Transverse colon (tissue), 4 donors: ENCODE data around the gene DCK. TPM values are rescaled to one million over a fixed set of nuclear protein-coding genes. Genes with fewer than 3 reads are reported as not detected.
"Not testable (repeated sequence)": the region's sequence is repeated elsewhere in the genome, so short reads cannot be mapped to it uniquely, and the experiment has no call there.

Source experiments
- DNase-seq: peaks from one replicate; pipeline ENCODE4 v3.0.0-alpha.2; 2019
- H3K27ac ChIP-seq, 4 donors: fragments of 200-600 bp; sonication (generic); 2 replicates each; pipeline ENCODE4 v1.5.1; 2016 to 2018; ENCODE audit warnings: inconsistent platforms in 4 of 4
- H3K27me3 ChIP-seq: fragments of 200-600 bp; sonication (generic); 2 replicates; pipeline ENCODE4 v1.5.1; 2017; ENCODE audit warnings: inconsistent platforms
- H3K36me3 ChIP-seq, 4 donors: fragments of 200-600 bp; sonication (generic); 2 replicates each; pipeline ENCODE4 v1.5.1; 2017 to 2019; ENCODE audit warnings: inconsistent platforms in 4 of 4
- H3K4me1 ChIP-seq, 4 donors: fragments of 200-600 bp; sonication (generic); 2 replicates each; pipeline ENCODE4 v1.5.1; 2017 to 2020; ENCODE audit warnings: inconsistent platforms in 4 of 4
- H3K4me3 ChIP-seq, 4 donors: fragments of 200-600 bp; sonication (generic); 1 replicate in 1 of 4; 2 replicates in 3 of 4; pipeline versions ENCODE4 v1.5.1 to v1.6.1; 2017 to 2019; ENCODE audit warnings: inconsistent platforms in 4 of 4
- H3K9me3 ChIP-seq, 2 donors: fragments of 200-600 bp; sonication (generic); 2 replicates each; pipeline ENCODE4 v1.5.1; 2017 to 2019; ENCODE audit warnings: inconsistent platforms in 2 of 2
- EP300 ChIP-seq: sonication (generic); formaldehyde crosslinking; IDR thresholded peaks from one replicate; pipeline ENCODE4 v1.6.1; 2017; ENCODE audit warnings: antibody characterized with exemption, low read depth
- POLR2A ChIP-seq: fragments of 450-650 bp; IDR thresholded peaks from one replicate; pipeline ENCODE4 v1.6.1; 2016; ENCODE audit warnings: antibody characterized with exemption, mild to moderate bottlenecking, moderate library complexity
- POLR2AphosphoS5 ChIP-seq, 3 donors: sonication (generic); formaldehyde crosslinking; IDR thresholded peaks; one replicate each; pipeline ENCODE4 v1.6.1; 2016; ENCODE audit warnings: antibody characterized with exemption in 3 of 3
- WGBS, 2 donors: methylation state at CpG; one replicate each; pipeline ENCODE4 v1.1.5; 2018; ENCODE audit warnings: low coverage in 1 of 2; 5-methylcytosine and 5-hydroxymethylcytosine counted together
- in situ Hi-C, 4 donors: fragments of 200-750 bp; cut with MboI; loops; one replicate each; pipeline versions ENCODE4 v1.15.0 to v1.15.1; 2017; ENCODE audit warnings: low sequenced_read_pairs in 3 of 4, low pct_ligation_motif_present in 1 of 4, low pct_unique_long_range_greater_than_20kb in 1 of 4
- intact Hi-C: fragments of 100-400 bp; cut with DNase I; formaldehyde crosslinking; loops from one replicate; pipeline ENCODE4 v1.15.1; 2023; ENCODE audit warnings: low total_unique reads
- total RNA-seq, 4 donors: library from RNA; depleted of rRNA; stranded (reverse); fragments of >200 nt; gene quantifications; one replicate each; pipeline ENCODE4 v1.1.0, GENCODE V29; 2016
- TF ChIP-seq, protein P1 (sequence below), 5 experiments: fragments of 200-600 bp in 3 of 5; fragments of 450-650 bp in 2 of 5; sonication (generic) in 3 of 5; IDR thresholded peaks; 1 replicate in 2 of 5; 2 replicates in 3 of 5; pipeline ENCODE4 v1.5.1; 2016 to 2017; ENCODE audit warnings: antibody characterized with exemption in 5 of 5, inconsistent platforms in 3 of 5, mild to moderate bottlenecking in 2 of 5, moderate library complexity in 1 of 5

Gene DCK
- total RNA-seq, 4 donors from 2014 or later: 6.0 to 18.1 (median 15.9) TPM

DNA sequence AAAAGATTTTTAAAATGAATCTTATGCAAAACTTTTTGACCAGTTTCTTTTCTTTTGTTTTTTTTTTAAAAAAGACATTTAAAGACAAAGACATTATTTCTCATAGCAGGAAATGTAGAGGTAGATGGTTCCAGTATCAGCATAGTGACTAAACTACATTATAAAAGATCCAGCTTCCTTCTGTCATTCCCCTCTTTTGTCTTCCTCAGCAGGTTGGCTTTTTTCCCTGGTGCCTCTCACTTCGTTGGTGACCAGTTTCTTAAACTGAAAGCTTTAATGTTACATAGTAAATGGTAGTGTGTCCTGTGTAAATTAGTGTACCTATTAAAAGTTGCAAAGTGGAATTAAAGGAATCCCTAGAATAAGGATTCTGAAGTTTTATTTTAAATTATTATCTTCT, 36.1 kb downstream of the DCK start:
- peaks cover 0 to 6% (median 1%) of the 10 kb centered on the region in 4 donors for H3K36me3 ChIP-seq
- peaks cover 0 to 12% (median 6%) of the 10 kb centered on the region in 4 donors for H3K4me1 ChIP-seq
- no peak overlapping the region for H3K27ac ChIP-seq
- no peak overlapping the region for H3K4me3 ChIP-seq
- WGBS, 2 donors: 62 to 65% methylated on average over 1 of the region's 1 CpG
- TF ChIP-seq POLR2A (no peak), EP300 (no peak)
- H3K9me3 ChIP-seq: no peaks in the 10 kb centered on the region
- DNase-seq: no peak
- in situ Hi-C loops: no loop called here
- no peaks in the 10 kb centered on the region for H3K27me3 ChIP-seq
- intact Hi-C loops: no loop called here

- H3K27me3 ChIP-seq, intact Hi-C loops, H3K4me3 ChIP-seq, H3K27ac ChIP-seq, H3K9me3 ChIP-seq, H3K36me3 ChIP-seq, H3K4me1 ChIP-seq, in situ Hi-C loops, DNase-seq: not testable (repeated sequence)
- WGBS, 2 donors: 94 to 97% methylated on average over 6 to 9 of the region's 10 CpGs
These were observed 38.7 kb downstream of the DCK start for GRCh38 chr4:71032106-71032505.

DNA sequence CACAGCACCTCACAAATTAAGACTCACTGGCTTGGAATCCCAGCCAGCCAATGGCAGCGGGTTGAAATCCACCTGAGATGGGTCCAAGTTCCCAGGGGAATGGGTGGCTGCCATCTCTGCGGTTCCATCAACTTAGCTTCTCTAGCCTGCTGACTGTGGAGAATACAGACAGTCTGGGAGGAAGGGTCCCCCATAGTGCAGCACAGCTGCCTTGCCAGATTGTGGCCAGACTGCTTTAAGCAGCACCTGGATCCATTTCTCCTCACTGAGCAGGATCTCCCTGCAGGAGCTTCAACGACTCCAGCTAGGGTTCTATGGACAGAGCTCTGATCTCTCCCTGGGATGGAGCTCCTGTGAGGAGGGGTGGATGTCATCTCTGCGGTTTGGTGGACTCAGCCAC, 51.8 kb downstream of the DCK start:
- H3K4me1 ChIP-seq: no peaks in the 10 kb centered on the region
- no peaks in the 10 kb centered on the region for H3K9me3 ChIP-seq
- no peak overlapping the region for H3K4me3 ChIP-seq
- H3K36me3 ChIP-seq: no peaks in the 10 kb centered on the region
- TF ChIP-seq EP300 (no peak), POLR2A (no peak), POLR2AphosphoS5 (IDR thresholded peaks at IDR 0.05) (no peak)
- TF ChIP-seq, protein P1, sequence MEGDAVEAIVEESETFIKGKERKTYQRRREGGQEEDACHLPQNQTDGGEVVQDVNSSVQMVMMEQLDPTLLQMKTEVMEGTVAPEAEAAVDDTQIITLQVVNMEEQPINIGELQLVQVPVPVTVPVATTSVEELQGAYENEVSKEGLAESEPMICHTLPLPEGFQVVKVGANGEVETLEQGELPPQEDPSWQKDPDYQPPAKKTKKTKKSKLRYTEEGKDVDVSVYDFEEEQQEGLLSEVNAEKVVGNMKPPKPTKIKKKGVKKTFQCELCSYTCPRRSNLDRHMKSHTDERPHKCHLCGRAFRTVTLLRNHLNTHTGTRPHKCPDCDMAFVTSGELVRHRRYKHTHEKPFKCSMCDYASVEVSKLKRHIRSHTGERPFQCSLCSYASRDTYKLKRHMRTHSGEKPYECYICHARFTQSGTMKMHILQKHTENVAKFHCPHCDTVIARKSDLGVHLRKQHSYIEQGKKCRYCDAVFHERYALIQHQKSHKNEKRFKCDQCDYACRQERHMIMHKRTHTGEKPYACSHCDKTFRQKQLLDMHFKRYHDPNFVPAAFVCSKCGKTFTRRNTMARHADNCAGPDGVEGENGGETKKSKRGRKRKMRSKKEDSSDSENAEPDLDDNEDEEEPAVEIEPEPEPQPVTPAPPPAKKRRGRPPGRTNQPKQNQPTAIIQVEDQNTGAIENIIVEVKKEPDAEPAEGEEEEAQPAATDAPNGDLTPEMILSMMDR (IDR thresholded peaks at IDR 0.05): no peak
- no peak overlapping the region for H3K27ac ChIP-seq
- no peak for DNase-seq
- in situ Hi-C loops (no loop called here), intact Hi-C loops (no loop called here)
- no peaks in the 10 kb centered on the region for H3K27me3 ChIP-seq
- 86% methylated on average over 4 of the region's 4 CpGs; no CpG with 5 or more reads in 1 of the 2 donors for WGBS, 2 donors

- no peak for DNase-seq
These were observed 55.9 kb downstream of the DCK start for GRCh38 chr4:71049395-71049794.

DNA sequence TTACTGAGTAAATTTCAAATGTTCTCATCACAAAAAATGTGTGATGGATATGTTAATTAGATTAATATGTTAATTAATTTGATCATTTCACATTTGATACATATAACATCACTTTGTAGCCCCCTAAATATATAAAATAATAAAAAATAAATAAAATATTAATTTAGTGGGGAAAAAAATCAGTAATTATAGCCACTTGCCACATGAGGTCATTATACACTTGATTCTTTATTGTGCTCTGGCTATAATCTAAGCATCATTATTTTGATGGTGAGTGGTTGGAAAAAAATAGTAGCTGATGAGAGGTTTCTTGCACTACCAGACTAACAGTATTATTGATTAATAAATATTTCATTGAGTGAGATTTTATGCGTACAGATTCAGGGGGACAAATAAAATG, 57.4 kb downstream of the DCK start:
- TF ChIP-seq POLR2A (no peak), POLR2AphosphoS5 (IDR thresholded peaks at IDR 0.05) (no peak), EP300 (no peak)
- TF ChIP-seq, protein P1 (IDR thresholded peaks at IDR 0.05): no peak
- Histone ChIP-seq H3K4me1 (no peaks in the 10 kb centered on the region), H3K9me3 (no peaks in the 10 kb centered on the region), H3K4me3 (no peak overlapping the region), H3K36me3 (no peaks in the 10 kb centered on the region), H3K27me3 (no peaks in the 10 kb centered on the region), H3K27ac (no peak overlapping the region)
- in situ Hi-C loops (no loop called here), intact Hi-C loops (no loop called here)
- DNase-seq: no peak
- WGBS, 2 donors: 93 to 100% methylated on average over 1 of the region's 1 CpG

More at GRCh38 chr4:71049395-71049794, 55.9 kb downstream of the DCK start:
- WGBS, 2 donors: 84 to 86% methylated on average over 3 to 5 of the region's 5 CpGs
- no peaks in the 10 kb centered on the region for H3K9me3 ChIP-seq
- H3K4me3 ChIP-seq: no peak overlapping the region
- no peak for TF ChIP-seq EP300
- no peak for TF ChIP-seq POLR2AphosphoS5 (IDR thresholded peaks at IDR 0.05)
- no peak for TF ChIP-seq POLR2A
- TF ChIP-seq, protein P1 (IDR thresholded peaks at IDR 0.05): no peak
- H3K4me1 ChIP-seq: no peaks in the 10 kb centered on the region
- H3K27ac ChIP-seq: no peak overlapping the region
- in situ Hi-C loops (no loop called here), intact Hi-C loops (no loop called here)
- no peaks in the 10 kb centered on the region for H3K27me3 ChIP-seq
- H3K36me3 ChIP-seq: no peaks in the 10 kb centered on the region
